Islet of Langerhans (tissue), 1 donor: ENCODE data around the gene ZNF385D.

Source experiments
- FAIRE-seq: peaks from one replicate; lab custom pipeline; 2011; peaks lifted over from hg19 to GRCh38; lab: Jason Lieb, UNC

Gene ZNF385D

DNA sequence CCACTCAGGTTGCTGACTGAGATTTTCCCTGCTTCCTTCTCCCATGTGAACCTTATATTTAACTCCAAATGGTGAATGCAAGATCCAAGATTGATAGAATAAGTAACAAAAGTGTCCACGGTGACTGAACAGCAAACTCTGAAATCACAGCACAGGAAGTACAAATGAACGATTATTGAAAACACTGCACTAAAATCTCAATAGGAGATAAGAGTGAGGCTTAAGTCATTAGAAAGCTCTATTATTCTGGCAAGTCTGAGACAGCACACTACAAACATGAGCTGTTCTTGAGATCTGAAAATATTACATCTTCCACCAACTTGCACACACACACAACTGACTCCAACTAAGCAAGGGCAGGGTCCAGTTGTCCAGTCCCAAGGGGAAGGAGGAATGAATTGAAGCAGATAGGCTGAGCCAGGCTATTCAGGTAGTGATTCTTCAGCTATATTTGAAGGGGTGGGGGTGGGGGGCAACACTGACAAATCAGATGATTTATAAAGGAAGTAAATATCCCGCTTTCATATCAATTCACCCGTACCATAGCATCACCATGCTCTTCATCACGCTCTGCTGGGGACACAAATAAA lies 2.9 kb downstream of the ZNF385D start:
- no peak for FAIRE-seq

DNA sequence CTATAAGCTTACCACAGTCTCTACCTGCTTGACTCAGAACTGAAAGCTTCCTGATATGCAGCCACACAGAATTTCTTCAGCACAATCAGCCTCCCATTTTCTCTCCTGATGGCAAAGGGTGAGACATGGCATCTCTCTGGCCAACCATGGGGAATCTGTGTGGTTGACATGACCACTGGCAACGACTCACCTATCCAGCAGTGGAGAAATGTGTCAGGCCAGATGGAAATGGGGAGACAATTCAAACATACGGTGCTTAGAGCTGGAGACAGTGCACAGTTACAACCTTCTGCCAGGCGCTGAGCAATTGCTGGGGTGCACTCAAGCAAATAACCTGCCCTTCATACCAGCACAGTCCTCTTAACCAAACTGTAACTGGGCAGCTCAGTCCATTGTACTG lies 3.6 kb downstream of the ZNF385D start:
- no peak for FAIRE-seq

DNA sequence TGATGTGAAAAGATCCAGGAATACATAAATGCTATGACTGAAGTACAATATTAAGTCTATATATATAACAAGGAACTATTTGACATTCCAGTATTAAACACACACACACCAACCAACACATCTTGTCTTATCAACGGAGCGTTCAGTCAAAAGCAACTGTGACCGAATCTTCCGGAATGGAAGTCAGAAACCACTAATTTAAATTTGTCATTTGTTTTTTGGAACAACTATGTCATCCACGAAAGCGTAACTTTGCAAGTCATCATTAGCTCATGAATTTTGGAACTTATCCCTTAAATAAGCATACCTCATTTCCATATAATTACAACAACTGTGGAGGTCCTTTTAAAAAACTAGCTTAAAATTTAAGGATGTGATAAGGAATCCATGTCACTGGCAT lies 5.0 kb downstream of the ZNF385D start:
- FAIRE-seq, result no peak

DNA sequence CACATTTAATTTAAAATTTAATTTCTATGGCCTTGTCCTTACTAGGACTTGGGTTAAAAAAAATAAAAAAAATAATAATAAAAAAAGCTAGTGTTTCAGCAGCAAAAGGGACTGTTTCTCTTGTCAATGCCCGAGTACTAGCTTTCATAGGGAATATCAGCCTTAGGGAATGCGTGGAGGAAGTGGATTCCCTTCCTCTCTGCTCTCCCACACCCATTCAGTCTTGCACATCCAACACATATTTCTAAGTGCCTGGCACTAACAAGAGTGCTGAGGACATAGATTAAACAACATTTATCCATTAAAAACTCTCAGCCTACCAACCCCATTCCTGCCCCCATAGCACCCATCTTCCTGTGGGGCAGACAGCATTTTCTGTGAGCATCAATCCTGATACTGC lies 6.2 kb downstream of the ZNF385D start:
- no peak for FAIRE-seq

DNA sequence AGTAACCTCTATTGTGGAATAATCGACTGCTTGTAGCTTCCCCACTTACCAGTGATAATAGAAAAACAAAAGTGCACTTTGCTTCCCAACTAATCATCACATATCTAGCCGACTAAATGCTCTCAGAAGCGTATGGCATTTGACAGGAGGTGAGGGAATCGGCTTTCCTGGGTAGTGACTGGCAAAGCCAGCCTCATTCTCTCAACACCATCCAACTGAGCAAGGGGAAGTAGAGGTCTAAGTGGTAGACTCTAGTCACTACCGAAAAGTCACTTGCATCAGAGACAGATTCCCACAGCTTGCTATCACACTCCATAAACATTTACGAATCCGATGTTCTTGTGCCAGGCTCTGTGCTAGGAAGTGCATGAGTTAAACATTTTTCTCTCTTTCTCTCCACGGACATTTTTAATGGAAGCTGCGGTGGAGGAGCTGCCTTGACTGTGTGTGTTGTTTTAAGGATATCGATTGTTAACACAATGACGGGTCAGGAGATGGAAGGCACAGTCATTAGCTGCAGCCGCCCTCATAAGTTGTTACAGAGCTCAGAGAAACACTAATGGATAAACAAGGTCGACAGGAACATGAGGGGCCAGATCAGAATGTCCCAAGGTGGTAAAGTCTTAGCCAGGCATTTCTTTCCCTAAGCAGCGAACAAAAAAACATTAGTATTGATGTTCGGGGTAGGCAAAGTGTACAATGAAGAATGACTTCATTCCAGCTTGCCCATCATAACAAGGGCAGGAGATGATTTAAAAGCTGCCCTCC lies 11.9 kb downstream of the ZNF385D start:
- no peak for FAIRE-seq

DNA sequence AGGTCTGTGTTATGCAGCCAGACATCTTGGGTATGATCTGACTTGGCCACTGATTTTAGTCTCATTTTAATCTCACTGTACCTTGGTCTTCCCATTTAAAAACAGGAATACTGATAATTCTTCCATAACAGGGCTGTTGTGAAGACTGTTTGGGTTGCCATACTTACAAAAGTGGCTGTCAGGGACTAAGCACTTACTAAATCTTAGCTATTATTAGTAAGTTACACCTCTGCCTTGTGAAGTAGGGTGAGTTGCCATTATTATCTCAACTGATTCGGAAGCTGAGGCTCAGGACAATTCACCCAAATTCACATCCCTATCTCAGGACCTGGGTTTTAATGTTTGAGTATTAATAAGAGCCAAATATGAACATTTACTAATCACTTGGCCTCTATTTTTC lies 12.7 kb downstream of the ZNF385D start:
- FAIRE-seq, result no peak

DNA sequence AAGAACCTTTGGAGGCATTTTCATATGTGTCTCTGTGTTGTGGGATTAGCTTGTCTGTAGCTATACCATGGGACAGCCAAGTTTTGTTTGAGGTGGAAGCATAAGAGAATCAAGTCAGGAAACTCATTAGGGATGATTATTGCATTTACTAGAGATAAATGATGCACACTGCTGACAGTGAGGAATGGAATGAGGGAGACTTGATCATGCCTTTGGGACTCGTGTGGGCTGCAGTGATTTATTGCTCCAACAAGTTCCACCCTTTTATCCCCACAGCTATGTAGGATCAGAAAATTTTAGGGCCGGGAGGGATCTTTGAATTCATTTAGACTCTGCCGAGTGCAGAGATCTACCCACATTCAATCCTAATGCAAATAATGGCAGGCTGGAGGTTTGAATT lies 16.3 kb downstream of the ZNF385D start:
- no peak for FAIRE-seq

DNA sequence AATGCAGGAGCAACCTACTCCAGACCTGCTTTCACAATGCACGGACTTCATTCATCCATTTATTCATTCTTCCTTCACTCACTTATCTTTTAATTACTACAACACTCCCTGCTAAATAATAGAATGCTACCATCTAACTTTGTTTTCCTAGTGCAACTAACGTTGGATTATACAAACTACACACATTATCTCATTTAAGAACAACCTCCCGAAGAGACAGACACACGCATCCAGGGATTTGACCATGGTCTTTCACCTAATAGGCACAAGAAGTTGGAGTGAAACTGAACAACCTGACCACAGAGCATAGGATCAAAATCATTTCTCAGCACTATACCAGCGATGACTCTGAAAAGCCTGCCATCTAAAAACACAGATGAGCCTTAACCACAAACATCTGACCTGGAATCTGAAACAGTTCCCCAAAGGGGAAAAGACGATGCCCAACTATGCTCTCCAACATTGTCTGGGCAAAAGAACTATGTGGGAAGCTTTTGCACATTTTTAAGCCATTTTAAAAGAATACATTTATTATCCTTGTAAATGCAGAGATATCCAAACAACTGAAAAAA lies 21.0 kb downstream of the ZNF385D start:
- no peak for FAIRE-seq

DNA sequence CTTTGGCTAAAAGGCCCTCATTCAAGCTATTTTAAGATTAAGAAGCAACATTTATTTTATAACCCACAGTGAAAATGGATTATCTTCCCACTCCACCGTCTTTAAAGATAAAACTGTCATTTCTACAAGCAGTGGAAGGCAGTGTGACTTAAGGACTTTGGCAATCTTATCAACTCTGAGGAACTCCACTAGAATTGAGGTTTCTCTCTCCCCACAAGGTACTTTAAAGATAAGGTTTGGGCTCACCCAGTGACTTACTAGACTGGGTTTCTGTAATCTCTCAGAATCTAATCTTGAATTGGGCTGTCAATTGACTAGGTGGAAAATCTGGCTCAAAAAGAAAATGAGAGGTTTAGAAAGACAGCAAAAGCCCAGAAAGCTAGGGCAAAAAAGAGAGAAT lies 21.7 kb downstream of the ZNF385D start:
- FAIRE-seq, result no peak

DNA sequence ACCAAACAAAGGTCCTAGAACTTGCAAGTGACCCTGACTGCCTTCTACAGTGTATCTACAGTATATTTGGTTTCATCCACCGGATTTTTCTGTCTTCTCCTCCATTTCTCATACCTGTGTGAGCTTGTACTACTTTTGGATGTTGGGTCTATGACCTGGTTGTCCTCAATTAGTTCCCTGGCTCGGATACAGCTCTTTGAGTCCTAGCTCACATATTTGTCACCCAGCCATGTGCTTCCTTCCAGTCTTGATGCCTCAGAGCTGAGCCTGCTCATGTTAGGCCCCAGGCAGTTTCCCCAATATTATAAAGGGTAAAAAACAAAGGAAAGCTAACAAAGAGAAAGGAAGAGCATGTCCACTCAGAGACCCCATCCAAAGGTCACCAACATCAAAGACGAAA lies 28.2 kb downstream of the ZNF385D start:
- no peak for FAIRE-seq

DNA sequence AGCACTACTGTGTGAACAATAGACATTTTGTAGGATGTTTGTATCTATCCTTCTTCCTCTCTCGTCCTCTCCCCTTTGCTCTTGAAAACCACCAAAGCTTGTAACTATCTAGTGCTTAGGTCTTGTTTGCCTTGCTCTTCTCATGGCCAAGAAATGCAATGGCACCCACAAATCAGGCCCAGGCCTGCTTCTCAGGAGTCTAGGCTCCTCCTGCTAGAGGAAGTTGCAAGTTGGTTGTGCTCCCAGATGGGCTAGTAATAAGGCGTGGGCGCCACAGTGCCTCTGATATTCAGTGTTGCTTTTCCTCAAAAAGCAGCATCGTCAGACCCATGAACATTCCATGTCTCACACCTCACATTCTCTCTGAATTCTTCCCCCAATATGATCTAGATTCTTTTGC lies 28.7 kb downstream of the ZNF385D start:
- FAIRE-seq, result no peak

DNA sequence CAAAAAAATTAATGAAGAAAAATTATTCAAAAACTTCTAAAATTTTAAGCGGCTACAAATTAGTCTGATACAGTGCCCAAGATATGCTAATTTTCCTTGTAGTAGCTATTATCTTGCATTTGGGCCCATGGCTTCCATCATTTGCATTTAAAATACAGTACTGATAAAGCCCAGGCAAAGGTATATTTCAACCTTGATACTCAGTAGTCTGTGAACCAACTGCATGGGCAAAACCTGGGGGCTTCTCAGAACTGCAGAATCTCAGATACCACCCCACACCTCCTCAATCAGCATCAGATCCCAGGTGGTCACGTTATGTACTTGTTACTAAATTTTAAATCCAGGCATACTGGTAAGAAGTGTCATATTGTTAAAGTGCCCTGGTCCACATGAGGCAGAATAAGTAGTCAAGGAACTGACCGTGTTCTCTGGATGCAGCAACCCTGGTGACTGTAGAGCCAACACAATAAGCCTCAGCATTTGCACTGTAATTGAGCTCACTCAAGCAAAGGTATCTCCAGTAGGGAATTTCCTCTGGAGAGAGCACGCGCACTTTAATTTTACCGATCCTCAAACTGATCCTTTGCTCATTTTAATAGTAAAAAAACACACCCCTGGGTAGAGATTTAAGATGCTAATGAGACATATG lies 31.9 kb downstream of the ZNF385D start:
- no peak for FAIRE-seq

DNA sequence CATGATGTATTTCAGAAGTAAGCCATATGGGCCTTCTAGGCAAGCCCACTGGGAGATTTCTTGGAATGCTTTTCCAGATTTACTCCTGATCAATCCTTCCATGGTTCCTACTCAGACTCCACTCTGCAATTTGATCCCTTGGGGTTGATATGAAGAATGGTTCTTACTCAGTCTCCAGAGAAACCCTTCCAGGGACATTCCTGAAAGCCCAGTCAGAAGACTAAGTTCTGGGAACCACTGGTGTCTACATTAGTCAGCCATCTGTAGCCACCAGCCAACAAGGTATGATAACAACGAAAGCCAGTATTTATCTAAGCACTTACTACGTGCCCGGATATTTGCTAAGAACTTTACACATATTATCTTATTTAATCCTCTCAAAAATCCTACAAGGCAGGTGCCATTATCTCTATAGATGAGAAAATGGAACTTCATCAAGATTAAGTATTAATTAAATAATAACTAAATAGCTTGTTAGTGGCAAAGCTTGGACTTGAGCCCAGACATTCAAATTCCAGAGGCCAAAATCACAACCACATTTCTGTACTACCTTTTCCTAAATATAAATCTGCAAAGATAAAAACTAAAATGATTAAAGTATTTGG lies 32.7 kb downstream of the ZNF385D start:
- no peak for FAIRE-seq

DNA sequence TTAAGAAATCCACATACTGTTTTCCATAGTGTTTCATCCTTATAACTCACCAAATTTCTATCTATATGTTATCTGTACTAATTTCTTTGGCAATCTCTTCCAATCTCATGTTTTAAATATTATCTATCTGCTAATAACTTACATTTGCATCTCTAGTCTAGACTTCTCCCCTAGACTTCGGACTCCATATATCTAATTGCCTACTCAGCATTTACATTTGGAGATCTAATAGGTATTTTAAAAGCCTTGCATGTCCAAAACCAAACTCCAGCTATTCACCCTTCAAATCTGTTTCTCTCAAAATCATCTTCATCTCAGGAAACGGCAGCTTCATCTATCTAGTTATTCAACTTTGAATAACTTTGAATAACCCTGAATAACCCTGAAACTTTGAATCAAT lies 35.3 kb downstream of the ZNF385D start:
- no peak for FAIRE-seq

DNA sequence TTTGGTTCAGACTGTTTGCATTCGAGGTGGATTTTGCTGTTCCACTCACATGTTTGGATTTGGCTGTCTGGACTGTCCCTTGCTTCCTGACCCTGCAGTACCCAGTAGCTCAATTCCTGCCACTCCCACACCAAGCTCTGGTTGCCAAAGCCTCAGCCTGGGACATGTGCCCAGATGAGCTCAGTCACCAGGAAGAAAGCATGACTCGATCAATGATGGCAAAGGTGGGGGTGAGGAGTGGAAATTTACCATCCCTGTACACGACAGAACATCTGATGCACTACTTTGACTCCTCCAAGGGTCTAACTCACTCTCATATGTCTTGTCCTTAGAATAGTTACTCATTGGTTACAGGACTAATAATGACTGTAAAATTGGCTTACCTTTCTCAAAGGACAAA lies 45.2 kb downstream of the ZNF385D start:
- FAIRE-seq, result no peak

DNA sequence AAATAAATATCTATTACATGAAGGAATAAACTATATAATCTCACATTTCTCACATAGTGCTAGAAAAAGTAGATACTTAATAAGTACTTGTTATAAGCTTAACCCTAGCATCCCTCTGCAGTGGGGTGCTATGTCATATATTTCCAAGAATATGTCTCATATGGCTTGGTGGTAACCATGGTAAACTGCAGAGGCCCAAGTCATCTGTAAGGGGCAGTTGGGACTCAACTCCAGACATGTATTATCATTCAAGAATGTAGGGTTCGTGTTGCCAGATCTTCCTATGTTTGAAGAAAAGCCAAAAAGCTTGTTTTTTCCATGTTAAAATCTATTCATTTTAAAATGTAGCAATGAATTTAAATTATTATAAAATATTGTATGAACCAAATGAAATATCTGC lies 46.2 kb downstream of the ZNF385D start:
- no peak for FAIRE-seq

DNA sequence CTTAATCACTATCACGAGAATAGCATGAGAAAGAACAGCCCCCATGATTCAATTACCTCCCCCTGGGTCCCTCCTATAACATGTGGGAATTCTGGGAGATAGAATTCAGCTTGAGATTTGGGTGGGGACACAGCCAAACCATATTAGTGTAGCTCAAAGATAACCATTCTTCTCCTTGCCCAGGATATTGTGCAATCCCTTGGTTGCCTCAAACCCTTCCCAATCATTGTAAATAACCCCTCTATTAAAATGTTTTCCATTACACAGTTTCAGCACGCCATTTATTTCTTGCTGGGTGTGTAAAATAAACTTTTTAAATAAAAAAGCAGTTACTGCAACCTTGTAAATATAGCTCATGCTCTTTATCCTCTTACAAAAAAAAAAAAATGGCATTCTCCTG lies 47.7 kb downstream of the ZNF385D start:
- no peak for FAIRE-seq

DNA sequence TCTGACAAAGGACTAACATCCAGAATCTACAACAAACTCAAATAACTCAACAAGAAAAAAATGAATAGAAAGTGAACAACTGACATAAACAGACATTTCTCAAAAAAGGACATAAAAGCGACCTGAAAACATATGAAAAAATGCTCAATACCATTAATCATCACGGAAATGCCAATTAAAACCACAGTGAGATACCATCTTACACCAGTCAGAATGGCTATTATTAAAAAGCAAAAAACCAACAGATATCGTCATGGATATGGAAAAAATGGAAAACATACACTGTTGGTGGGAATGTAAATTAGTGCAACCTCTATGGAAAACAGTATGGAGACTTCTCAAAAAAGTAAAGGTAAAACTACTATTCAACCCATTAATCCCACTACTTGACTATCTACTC lies 53.3 kb downstream of the ZNF385D start:
- FAIRE-seq, result no peak

DNA sequence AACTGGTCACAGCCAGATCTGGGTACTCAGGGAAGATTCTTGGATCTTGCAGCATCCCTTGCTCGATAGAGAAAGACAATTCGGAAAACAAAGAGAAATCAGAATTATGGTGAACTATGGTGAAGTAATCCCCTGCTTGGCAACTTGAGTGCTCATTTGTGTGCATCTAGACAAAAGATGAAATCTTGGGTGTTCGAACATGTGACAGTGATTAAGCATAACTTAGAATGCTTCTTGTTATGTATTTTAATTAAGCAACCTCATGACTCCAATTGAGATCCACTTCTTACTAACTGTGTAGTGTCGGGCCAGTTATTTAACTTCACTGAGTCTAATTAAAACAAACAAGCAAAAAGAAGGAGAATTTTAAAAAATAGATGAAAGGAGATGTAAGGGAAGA lies 56.5 kb downstream of the ZNF385D start:
- FAIRE-seq, result no peak

DNA sequence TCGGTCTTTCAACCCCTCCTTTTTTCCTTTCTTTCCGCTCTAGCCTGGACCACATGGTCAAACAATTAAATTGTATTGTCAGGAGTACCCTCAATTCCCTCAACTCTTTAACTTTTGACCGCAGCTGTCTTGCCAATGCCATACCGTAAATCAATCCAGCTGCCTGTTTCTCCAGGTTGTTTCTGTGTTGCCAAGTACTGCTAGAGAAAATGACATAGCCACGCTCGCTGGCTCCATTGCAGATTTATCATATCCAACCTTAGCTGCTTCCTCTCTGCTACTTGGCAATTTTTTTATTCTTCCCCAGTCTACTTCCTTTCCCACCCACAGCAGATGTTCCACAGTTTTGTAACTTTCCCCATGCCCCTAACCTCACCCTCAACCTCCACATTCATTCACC lies 60.0 kb downstream of the ZNF385D start:
- no peak for FAIRE-seq

DNA sequence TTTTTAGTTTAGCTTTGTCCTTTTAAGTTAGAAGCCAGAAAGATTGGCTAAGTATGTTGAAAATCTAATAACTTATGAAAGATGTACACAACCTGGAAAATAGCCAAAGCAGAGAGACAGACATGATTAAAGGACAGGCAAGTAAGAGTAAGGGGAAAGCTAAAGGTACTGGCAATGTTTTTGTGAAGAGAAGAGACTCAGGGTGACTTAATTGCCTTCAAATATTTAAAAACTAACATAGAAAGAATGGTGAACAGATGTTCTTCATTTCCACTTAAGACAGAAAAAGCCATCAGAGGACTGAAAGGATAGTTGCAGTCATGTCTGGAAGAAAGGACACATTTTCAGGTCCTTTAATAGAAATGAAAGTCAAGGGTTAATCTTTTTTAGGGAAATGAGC lies 68.8 kb downstream of the ZNF385D start:
- FAIRE-seq, result no peak

DNA sequence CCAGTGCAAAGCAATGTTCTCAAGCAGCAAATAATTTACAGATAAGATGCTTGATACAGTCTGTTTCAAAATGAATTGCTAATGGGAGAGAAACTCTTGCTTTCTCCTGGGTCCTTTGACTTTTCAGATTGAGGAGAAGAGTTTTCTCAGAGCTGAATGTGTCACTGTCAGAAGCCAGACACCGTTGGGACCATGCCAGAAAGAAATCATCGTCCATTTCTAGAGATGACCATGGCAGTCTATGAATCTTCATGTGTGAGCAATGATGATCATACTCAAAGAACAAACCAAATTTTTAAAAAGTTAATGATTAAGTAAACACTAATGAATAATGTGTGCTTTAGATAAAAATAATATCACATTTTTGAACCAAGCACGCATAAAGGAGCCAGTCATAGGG lies 77.6 kb downstream of the ZNF385D start:
- FAIRE-seq, result no peak

DNA sequence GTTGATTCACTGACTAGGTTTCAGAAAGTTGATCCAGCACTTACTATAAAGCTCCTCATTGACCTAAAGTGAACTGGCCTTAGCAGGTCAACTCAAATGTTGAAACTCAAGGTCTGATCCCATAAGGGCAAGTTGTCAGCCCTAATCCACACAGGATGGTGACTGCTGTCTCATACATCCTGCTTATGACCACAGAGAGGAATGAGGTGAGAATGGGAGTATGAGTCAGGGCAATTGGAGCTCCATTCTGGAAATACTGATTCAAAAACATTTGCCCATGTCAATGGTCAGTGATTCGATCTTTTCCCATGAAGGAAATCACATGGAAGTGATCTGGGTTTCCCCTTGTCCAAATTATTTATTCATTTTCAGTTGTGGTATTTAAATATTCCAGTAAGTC lies 78.7 kb downstream of the ZNF385D start:
- no peak for FAIRE-seq
